Stimulated activated CD4-positive, alpha-beta T cell treated with anti-CD3 and anti-CD28 coated beads, Interleukin-2, amount 100 ng/mL, for 4 hours (primary cell): ENCODE data around the gene SMPDL3A.

Experiments
- DNase-seq: peaks from one replicate; pipeline ENCODE4 v3.0.0-alpha.2; 2020; ENCODE audit warnings: low read depth

SMPDL3A gene

DNA sequence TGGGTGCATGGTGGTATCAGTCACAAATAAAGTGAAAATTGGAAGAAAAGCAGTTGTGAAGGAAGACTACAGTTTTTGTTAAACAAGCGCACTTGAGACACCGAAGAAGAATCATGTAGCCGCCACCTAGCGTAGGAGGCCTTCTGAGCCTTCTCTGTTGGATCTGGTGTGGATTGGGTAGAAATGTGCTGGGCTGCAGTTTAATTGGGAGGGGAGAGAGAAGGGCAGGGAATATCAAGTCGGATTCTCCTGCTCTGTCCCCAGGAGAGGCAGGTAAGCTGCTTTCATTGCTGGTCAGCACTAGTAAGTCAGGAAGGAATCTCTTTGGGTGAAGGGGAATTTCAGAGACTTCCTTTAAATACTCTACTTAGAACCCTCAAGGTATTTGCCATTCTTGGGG, 10.8 kb upstream of the SMPDL3A start:
- no peak for DNase-seq

DNA sequence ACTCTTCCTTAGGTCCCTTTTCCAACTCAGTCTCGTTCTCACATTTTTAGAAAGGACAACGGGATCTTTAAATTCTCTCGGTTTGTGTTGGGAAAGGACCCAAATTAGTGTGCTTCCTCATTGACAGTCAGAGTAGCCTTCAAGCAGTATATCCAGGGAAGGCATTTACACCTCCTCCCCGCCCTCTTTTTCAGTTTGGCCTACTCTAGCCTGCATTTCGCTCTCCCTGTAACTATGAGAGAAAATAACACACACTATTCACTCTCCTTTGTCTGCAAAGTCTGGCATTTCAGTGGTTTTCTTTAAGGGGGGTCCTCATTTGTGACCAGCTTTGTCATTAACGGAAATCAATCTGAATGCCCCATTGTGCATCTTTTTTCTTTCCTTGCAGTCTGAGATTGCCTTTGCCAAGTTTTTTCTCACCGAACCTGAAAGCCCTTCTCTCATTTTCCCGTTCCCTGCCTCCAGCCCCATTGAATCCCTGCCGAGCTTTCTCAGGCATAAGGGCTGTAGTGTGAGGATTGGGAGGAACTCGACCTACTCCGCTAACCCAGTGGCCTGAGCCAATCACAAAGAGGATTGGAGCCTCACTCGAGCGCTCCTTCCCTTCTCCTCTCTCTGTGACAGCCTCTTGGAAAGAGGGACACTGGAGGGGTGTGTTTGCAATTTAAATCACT, 9.9 kb upstream of the SMPDL3A start:
- DNase-seq: no peak

- no peak for DNase-seq
Observed at GRCh38 chr6:122779667-122780066, 9.4 kb upstream of the SMPDL3A start, which contains the start of gene FABP7. TSS of gene FABP7 (plus strand) at chr6:122779716. CDS start at chr6:122779795, 79 bp downstream.

DNA sequence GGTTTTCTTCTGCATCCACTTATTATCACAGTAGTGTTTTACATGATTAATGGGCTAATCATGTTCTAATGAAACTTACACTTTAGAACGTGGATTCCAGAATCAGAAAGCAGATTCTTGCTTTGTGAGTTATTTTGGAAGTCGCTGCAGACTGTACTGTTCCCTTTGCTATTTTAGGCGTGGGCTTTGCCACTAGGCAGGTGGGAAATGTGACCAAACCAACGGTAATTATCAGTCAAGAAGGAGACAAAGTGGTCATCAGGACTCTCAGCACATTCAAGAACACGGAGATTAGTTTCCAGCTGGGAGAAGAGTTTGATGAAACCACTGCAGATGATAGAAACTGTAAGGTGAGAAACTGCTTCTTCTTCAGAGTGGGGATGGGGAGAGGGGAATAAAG, 8.9 kb upstream of the SMPDL3A start:
- no peak for DNase-seq

GRCh38 chr6:122781716-122782115, 7.3 kb upstream of the SMPDL3A start:
- no peak for DNase-seq

DNA sequence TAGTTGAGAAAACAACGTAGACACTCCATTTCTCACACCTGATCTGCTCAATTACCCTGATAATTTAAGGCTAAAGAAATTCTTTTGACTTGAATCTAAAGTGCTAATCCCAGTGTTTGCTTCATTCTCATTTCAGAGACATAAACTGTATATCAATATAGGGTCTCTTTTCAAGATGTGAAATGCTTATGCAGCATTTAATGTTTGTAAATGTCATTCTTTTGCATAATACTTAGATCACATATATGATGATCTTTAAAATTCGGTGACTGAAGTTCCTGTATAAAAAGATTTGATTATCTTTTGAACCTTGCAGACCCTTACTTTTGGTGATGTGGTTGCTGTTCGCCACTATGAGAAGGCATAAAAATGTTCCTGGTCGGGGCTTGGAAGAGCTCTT, 5.7 kb upstream of the SMPDL3A start:
- no peak for DNase-seq

GRCh38 chr6:122785891-122786290, 3.2 kb upstream of the SMPDL3A start:
- no peak for DNase-seq

DNA sequence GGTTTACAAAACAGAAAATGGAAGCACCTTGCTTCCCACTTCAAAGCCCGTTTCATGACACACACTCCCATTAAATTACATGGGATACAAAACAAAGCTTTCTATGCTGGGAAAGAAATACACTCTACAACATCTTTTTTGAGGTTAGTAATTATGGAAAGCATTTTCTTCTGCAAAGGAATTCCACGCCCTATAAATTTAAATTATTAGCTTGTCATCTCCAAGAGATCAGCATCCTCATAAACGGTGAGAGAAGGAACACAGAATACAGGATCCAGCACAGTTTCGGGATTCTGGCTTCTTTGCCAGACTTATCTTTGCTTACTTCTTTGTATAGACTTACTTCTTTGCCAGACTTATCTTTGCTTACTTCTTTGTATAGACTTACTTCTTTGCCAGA, 1.3 kb upstream of the SMPDL3A start:
- no peak for DNase-seq

DNA sequence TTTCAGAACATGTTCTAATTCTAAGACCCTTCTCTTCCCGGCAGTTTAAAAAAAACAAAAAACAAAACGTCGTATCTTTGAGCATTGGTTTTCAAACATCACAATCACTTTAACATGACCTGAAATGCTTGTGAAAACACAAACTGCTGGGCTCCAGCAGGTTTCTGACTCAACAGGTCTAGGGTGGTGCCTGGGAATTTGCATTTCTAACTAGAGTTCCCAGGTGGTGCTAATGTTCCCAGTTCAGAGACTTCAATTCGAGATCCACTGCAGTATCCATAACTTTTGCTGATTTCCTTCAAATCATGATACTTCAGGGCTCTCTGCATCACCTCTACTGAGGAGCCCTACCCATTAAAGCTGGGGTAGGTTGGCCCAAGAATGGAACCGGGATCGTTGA, 850 bp upstream of the SMPDL3A start:
- no peak for DNase-seq

- no peak for DNase-seq
Observed at GRCh38 chr6:122788663-122789181, 336 bp upstream of the SMPDL3A start.

DNA sequence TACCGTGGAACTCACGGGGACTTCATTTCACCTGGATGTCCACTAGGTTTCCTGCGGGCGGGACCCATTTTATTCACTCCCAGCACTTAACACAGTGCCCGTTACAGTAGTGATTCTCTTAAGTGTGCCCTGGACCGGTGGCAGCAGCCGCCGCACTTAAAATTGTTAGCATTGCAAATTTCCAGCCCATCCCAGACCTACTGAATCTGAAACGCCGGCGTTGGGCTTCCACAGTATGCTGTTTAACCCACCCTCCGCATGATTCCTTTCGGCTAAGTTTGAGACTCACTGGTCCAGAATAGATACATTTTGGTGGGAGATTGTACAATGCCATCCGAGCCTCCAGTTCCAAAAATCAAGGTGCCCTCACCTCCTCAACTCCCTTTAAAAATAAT, 967 bp downstream of the SMPDL3A start:
- no peak for DNase-seq

DNA sequence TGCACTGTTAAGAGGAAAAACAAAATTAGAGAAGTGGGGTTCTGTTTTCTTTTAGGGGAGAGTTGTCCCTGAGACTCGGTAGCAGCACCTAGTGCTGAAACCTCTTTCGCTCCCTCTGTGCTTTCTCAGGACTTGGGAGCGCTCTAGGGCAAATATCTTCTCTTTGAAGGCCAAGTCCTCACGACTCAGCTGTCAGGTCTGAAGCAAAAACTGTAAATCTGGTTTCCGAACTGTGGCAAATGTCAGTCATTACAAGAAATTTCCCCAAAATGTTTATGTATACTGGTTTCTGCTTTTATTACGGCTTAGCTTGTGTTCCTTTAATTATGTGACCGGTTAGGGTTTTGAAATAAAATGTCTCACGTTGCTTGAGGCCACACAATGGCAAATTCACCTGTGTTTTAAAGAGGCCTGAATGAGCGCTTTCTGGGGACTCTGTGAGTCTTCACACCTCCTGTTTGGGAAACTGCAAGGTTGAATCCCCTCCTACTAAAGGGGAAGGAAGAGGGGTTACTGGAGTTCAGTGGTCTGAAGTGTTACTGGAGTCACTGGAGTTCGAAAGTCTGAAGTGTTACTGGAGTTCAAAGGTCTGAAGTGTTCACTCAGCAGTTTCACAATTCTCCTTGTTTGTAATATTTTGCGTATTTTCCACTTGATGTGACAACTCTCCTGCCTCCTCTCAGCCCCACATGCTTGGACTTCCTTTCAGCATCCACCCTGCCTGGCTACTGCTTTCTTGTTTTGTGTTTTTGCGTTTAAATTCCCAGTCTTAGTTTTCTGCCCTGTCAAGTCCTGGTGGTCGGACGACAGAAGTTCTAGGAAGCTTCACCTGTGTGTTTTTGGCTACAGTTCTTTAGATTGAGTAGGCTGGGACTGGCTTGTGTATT, 1.6 kb downstream of the SMPDL3A start:
- no peak for DNase-seq

GRCh38 chr6:122791310-122791679, 2.2 kb downstream of the SMPDL3A start:
- DNase-seq: no peak

DNA sequence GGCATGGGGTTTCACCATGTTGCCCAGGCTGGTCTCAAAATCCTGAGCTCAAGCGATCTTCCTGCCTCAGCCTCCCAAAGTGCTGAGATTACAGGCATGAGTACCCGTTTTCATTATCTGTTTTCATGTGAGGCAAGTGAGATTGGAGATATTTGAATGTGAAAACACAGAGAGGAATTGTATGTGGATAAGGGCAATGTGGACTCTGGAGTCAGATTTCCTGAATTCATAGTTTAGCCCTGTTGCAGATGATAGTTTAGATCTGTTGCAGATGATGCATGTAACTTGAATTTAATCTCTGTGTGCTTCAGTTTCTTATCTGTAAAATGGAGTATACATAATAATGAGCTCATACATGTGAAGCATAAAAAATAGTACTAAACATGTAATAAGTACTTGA, 3.7 kb downstream of the SMPDL3A start:
- no peak for DNase-seq

GRCh38 chr6:122797537-122797936, 8.5 kb downstream of the SMPDL3A start:
- no peak for DNase-seq

- DNase-seq: no peak
Observed at GRCh38 chr6:122798099-122798641, 9.1 kb downstream of the SMPDL3A start.

DNA sequence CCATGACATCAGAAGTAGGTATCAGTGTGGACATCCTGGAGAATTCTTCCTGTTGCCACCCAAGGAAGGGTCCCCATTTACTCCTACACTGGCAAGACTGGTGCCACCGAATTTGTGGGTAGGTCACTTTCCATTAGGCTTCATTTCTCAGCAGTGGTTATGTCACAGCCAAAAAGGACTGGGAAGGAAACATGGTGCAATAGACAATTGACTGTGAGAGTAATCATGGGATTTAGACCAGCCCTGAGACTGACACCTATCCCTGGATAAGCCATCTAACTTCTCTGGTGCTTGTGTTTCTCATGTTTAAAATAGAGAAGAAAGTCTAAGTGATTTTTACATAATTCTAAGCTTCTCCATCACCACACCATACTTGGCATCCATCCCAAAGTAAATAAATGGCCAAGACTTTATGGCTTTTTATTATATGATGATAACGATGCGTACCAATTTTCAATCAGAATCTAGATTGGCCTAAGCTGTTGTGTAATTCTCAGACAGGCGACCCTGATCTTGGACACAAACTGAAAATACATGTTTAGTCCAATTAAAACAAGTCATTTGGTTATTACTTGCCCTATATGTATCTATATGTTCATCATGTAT, 10.2 kb downstream of the SMPDL3A start:
- no peak for DNase-seq

DNA sequence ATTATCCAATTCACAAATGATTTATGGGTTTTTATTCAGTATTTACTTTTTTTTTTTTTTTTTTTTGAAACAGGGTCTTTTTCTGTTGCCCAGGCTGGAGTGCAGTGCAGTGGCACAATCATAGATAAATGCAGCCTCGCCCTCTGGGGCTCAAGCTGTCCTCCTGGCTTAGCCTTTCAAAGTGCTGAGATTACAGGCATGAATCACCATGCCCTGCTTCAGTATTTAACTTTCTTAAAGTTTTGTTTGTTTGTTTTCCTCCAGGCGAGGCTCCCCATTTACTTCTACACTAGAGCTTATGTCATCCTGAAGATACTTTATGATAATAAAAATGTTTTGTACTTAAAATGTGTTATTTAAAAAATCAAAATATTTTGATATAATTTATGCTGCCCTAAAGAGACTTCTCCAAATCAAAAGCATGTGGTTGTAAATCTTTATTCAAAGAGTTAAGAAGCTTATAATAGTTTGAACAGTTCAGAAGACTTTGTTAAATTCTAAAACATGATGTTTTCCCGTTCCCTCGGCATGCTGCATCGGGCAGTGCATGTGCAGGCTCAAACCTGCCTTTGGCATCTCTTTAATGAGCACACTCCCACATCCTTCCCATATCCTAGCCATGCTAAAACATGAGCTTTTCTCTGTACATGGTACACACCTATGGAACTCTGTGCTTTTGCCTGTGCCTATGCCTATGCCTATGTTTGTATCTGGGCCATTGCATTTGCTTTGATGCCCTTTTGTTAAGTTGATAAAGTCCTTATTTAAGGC, 11.0 kb downstream of the SMPDL3A start:
- DNase-seq: no peak

DNA sequence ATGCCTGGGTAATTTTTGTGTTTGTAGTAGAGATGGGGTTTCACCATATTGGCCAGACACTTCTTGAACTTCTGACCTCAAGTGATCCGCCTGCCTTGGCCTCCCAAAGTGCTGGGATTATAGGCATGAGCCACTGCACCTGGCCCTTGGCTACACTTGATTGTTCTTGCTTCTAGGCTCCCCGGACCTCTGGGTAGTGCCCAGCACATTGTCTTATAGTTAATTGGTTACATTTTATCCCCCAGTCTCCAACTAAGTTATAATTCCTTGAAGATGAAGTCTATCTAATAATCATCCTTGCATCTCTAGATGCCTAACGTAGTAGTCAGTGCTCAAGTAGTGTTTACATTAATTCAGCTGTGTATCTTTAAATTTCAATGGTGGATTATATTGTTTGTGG, 11.8 kb downstream of the SMPDL3A start:
- DNase-seq: no peak

DNA sequence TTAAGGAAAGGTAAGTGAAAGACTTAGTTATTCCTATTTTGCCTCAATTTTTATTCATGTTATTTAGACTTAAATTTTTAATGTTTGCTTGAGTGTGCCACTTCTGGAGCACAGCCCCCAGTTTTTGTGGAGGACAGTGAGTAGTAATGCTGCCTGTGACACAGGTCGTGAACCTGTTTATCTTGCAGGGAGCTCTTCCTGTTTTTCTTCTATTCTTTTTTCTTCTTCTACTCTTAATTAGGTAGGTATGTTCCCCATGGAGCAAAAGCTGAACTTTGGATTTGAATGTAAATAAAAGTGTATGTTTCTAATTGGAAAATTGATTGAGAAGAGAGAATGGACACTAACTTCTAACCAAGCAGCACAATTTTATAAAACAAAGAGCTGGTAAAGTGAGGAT, 12.3 kb downstream of the SMPDL3A start:
- no peak for DNase-seq

GRCh38 chr6:122803171-122803661, 14.2 kb downstream of the SMPDL3A start:
- DNase-seq: no peak
